ENCODE results near the gene CD164.

Gene CD164

DNA sequence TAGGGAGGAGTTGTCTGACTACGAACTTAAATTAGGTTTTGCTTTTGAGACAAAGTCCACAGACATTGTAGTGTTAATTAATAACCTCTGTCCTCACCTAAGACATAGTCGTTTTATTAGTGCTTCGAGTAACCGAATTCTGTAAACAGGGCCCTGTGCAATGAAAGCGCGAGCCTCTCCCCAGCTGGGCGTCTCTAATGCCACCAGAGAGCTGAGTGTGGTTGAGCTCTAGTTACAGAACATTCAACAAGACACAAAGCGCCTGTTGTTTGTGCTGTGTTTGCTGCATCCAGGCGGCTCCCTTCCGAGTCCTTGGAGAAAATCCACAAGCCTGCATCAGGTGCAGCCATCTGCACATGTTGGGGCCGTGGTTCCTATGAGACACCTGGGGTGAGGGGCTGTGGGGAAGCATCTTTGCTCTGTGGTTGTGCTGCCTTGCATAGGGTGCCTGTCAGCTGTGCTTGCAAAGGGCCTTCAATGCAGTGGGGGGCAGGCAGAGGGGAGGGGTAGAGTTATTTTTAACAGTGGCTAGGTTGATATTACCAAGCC, 63.9 kb downstream of the CD164 start:
- Mint-ChIP-seq H3K4me1 (peaks cover 6% of the 10 kb centered on the region), H3K9me3 (no peaks in the 10 kb centered on the region), H3K36me3 (no peaks in the 10 kb centered on the region), H3K4me3 (no peak overlapping the region), H3K27ac (no peak overlapping the region)
- DNase-seq (ENCODE audit: low spot score in 2 of 2) (no peak), ATAC-seq (no peak)

DNA sequence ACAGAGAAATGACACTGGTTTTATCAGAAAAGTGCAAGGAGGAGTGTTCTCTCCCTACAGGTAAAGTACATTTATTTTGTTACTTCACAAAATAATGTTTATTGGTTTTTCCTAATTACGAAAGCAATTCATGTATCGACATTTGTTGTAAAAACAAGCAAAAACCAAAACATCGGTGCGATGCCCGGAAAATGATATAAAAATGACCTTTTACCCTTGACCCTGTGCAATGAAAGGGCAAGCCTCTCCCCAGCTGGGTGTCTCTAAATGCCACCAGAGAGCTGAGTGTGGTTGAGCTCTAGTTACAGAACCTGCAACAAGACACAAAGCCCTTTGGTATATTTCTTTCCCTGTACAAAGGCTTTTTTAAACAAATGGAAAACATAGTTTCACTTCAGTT, 65.4 kb downstream of the CD164 start:
- Mint-ChIP-seq H3K27ac (no peak overlapping the region), H3K4me1 (no peaks in the 10 kb centered on the region), H3K9me3 (no peaks in the 10 kb centered on the region), H3K4me3 (no peak overlapping the region), H3K36me3 (no peaks in the 10 kb centered on the region)
- DNase-seq (ENCODE audit: low spot score in 2 of 2): no peak
- ATAC-seq: no peak
